Kidney tubule cell (primary cell): Measurements from ENCODE around the gene CTNNA3.

Source experiments
- DNase-seq: peaks from one replicate; pipeline ENCODE4 v3.0.0-alpha.2; 2018; ENCODE audit warnings: low spot score

Gene CTNNA3

GRCh38 chr10:67327626-67328535 lies 368.1 kb downstream of the CTNNA3 start:
- DNase-seq = no peak

DNA sequence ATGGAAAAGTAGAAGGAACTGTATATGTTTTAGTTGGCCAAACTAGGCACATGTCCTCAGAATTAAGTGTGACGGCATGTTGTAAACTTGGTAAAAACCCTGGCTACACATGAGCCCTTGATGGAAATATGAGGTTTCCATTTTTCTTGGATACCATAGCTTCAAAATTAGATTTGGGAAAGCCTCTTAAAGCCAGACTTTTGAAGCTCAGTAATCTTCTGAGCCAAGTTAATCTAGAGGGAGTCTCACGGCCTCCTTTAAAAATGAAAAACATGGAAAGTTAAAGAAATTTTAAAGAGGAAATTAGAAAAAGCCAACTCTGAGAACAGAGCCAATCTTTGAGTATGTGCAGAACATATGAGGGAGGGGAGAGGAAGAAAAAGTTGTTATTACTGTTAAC lies 376.0 kb downstream of the CTNNA3 start:
- DNase-seq = no peak

DNA sequence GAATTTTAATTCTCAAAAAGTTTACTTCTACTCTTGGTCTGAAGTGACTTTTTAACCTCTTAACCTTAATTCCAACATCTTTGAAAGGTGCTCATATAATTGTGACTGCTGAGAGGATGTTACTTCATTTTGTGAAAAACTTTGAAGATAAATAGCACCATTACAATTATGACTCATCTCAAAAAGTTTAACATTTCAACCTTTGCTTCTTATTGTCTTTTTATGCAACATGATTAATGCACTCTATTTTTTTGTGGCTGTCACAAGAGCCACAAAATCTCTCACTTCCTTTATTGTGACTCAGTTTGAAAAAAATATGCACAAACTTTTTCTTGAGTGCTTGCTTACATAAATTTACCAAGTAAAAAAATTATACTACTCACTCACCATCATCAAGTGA lies 387.1 kb downstream of the CTNNA3 start:
- no peak for DNase-seq

GRCh38 chr10:67306588-67307205 lies 389.3 kb downstream of the CTNNA3 start:
- DNase-seq = peak; percentile 56

DNA sequence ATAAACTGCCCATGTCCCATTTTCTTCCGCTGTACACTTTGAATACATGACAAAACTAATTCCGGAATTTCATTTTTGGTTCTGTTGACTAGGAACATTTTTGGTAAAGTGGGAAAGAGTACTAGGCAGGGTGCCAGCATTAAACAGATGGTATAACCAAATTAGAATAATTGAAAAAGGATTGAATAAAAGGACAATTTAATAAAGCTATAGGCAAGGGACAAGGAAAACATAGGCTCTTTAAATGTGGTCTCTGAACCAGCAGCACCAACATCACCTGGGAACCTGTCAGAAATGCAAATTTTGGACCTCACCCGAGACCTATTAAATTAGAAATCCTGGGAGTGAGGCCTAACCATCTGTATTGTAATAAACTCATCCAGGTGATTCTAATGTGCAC lies 393.3 kb downstream of the CTNNA3 start:
- DNase-seq = no peak

DNA sequence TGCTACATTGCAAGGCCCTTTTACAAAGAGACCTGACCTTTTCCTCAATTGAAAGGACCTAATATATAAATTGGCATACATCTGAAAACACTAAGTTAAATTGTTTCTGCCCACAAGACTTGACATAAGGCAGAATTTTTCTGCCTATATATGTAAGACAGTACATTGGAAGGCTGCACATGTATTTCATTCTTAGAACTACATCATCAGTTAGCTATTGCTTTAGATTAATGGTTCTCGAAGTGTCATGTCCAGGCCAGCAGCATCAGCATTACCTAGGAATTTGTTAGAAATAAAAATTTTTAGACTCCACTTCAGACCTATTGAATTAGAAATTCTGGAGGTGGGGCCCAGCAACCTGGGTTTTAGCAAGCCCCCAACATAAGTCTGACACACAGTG lies 396.2 kb downstream of the CTNNA3 start:
- no peak for DNase-seq

- peak; percentile 85 for DNase-seq
These were observed 398.3 kb downstream of the CTNNA3 start for GRCh38 chr10:67297637-67298181.

DNA sequence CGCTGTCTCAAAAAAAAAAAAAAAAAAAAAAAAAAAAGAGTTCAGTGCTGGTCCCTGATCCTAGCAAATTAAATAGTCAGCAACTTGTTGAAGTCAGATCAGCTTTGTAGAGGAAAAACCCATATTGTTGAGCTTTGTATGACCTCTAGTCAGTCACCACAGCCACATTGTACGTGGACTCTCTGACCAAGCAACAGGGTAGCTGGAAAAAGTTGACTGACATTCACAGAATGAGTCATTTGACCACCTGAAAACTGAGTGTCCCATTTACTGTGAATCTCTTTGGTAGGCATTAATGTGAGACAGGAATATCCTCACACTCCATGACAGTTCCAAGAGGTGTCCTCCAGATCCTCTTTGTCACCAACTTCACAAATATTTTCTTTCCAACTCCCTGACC lies 399.1 kb downstream of the CTNNA3 start:
- DNase-seq = peak; percentile 76

GRCh38 chr10:67288688-67289410 lies 407.1 kb downstream of the CTNNA3 start:
- DNase-seq = no peak

- DNase-seq = no peak
These were observed 411.4 kb downstream of the CTNNA3 start for GRCh38 chr10:67284589-67284988.

DNA sequence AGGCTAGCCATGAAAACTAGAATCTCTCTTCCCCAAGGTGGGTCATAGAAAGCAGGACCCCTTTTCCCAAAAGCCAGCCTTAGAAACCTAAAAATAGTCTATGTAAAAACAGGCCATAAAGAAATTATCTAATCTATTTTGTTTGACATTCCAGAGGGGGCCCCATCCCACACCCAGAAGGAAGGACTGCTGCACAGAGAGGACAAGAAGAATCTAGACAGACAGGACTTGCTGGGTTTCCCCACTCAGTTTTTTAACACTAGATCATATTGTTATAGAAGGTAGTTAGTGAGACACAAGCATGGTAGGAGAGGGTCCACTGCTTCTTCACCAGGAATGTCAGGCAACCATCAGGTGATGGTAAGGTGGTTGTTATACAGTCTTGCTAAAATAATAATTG lies 413.1 kb downstream of the CTNNA3 start:
- no peak for DNase-seq

- no peak for DNase-seq
These were observed 415.6 kb downstream of the CTNNA3 start for GRCh38 chr10:67280405-67280804.

DNA sequence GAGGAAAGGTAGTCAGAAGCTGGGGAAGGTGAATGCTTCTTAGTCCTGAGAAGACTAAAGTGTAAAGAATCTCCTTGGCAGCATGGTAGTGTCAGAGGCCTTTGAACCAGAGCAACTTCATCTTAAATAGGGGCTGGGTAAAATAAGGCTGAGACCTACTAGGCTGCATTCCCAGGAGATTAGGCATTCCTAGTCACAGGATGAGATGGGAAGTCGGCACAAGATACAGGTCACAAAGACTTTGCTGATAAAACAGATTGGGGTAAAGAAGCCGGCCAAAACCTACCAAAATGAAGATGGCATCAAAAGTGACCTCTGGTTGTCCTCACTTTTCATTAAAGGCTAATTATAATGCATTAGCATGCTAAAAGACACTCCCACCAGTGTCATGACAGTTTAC lies 418.6 kb downstream of the CTNNA3 start:
- no peak for DNase-seq

- DNase-seq = no peak
These were observed 426.2 kb downstream of the CTNNA3 start for GRCh38 chr10:67269828-67270227.

DNA sequence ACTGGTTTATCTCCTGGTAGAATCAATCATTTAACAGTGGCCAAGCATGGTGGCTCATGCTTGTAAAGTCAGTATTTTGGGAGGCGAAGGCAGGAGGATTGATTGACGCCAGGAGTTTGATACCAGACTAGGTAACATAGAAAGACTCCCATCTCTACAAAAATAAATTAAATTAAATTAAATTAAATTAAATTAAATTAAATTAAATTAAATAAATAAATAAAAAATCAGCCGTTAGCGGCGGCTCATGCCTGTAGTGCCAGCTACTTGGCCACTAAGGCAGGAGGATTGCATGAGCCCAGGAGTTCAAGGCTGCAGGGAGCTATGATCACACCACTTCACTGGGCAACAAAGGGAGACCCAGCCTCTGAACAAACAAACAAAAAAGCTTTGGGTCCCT lies 427.8 kb downstream of the CTNNA3 start:
- no peak for DNase-seq

- DNase-seq = no peak
These were observed 433.3 kb downstream of the CTNNA3 start for GRCh38 chr10:67262675-67263074.

DNA sequence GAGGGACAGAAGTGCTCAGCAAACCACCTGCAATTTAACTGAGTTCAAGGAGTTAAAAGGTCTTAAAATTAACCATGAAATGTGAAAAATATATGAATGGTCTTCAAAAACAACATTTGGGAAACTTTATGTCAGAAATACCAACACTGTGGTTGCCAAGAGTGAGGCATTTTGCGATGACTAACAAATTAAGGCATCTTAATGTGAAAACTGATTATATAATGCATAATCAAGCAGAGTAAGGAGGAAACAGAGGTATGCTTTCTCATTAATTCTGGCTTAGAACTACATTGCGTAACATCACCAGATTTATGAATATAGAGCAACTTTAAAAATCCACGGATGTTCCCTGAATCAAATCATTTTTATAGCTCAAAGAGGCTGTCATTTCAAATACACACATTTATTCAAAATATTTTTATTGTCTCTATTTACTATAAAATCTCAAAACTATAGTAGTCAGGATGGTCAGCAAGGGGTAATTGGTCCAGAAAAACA lies 434.6 kb downstream of the CTNNA3 start:
- DNase-seq = no peak

- peak; percentile 19 for DNase-seq
These were observed 436.6 kb downstream of the CTNNA3 start for GRCh38 chr10:67259319-67259929.

DNA sequence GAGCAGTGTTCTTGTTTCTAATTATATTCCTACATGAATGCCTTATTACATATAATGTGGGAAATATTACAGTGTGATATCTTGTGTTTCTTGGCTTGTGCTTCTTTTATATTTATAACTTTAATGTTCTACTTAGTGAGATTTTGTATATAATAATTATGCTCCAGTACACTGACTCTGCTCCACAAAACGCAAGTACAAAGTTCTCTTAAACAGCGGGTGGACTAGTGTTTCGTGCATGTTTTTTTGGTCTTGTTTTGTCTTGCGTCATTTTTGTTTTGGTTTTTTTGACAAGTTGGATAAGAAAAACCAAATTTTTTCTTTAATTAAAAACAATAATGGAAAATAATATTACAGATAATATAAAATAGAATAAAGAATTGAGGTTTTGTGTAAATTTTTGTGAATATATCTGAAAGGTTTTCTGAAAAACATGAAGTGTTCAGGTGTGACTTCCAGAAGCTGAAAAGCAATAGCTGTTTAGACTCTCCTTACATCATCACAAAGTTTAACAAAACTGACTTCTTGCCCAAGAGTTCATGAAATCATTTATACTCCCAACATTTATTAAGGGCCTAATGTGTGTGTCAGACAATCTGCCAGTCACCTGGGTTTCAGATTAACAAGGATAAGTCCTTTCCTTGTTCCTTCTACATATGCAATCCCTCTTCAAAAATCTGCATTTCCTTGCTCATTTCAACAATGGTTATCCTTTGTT lies 438.4 kb downstream of the CTNNA3 start:
- DNase-seq = no peak

DNA sequence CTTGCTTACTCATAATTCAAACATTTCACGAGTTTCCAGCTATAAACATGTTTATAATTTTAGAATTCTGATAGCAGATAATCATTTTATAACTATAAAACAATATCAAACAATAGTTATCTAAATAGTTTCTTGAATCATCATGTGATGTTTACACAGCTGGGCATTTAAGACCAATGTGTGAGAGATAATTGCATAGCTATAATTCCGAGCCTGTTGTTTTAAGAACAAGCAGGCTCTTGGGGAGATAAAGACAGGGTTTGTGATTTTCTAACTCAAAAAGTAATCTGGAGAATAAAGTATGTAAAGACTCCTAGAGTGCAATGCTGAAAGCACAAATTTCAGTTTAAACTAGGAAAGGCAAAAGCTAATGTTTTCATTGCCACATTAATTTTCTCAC lies 439.0 kb downstream of the CTNNA3 start:
- DNase-seq = no peak

DNA sequence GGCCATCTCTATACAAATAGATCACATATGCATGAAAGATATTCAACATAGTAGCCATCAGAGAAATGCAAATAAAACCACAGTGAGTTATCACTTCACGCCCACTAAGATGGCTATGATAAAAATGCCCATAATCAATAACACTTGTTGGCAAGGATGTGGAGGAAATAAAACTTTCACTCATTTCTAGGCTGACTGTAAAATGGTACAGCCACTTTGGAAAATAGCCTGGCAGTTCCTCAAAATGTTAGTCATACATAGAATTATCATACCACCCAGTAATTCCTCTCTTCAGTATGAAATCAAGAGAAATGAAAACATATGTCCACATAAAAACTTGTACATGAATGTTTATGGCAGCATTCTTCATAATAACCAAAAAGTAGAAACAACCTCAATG lies 445.3 kb downstream of the CTNNA3 start:
- DNase-seq = no peak
